ENCODE results near the gene KCNK2. TPM values are rescaled to one million over a fixed set of nuclear protein-coding genes. Genes with fewer than 3 reads are reported as not detected.

Gene KCNK2
- total and polyA plus RNA-seq, 2 of the 4 experiments (the other 2 are of a cell fraction), result 45.9 to 86.9 TPM

DNA sequence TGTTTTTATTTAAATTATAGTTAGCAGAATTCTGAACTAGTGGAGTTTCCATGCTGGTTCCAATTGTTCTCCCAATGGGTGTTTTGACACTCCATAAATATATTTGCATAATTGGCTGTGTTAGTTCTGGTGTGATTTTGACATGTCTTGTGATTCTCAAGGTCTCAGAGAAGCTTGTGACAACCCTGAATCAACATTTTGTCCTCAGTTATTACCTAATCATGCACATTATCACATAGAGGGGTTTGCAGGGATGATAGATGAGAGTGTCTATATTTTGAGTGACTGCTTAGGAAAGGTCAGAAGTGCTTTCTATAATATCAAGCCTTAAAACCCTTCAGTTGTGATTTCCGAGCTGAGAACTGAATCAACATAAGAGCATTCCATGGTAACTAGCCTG, 11.5 kb upstream of the KCNK2 start:
- no peak overlapping the region for H3K14ac ChIP-seq (replicated peaks; ENCODE audit: low read depth, low read length)
- no peak overlapping the region for H2AFZ ChIP-seq (replicated peaks; ENCODE audit: low read length, poor library complexity)
- no peak overlapping the region for H2BK120ac ChIP-seq (ENCODE audit: low read depth, low read length)
- H4K5ac ChIP-seq (ENCODE audit: low read depth, low read length), result no peak overlapping the region
- H3K9me1 ChIP-seq (ENCODE audit: insufficient read depth, low read length), result no peaks in the 10 kb centered on the region; the same call in 1 of the 2 replicates
- no peaks in the 10 kb centered on the region for H3K27me3 ChIP-seq (ENCODE audit: control insufficient read depth, insufficient read depth, low read length)
- CTCF ChIA-PET, result no interaction called here
- intact Hi-C loops (cut with micrococcal nuclease), result no loop called here
- no peak overlapping the region for H4K91ac ChIP-seq (ENCODE audit: insufficient read depth, low read depth, low read length)
- H3K27ac ChIP-seq (ENCODE audit: insufficient read depth, low read length), result no peak overlapping the region
- H3K23ac ChIP-seq (ENCODE audit: low read depth, low read length), result no peak overlapping the region
- H3K36me3 ChIP-seq (ENCODE audit: control insufficient read depth, insufficient read depth, low read length), result no peaks in the 10 kb centered on the region
- no peak overlapping the region for H4K8ac ChIP-seq (ENCODE audit: low read depth in 2 of 2, low read length in 2 of 2)
- no peak overlapping the region for H3K4ac ChIP-seq (ENCODE audit: low read depth, low read length)
- H4K20me1 ChIP-seq (ENCODE audit: insufficient read depth, low read length), result no peaks in the 10 kb centered on the region
- no peak overlapping the region for H2BK15ac ChIP-seq (ENCODE audit: low read depth, low read length)
- dilution Hi-C loops (cut with HindIII; ENCODE audit: low sequenced_read_pairs, unreplicated experiment), result no loop called here
- no peak overlapping the region for H3K4me3 ChIP-seq (ENCODE audit: insufficient read depth, low read depth, low read length)
- in situ Hi-C loops (cut with MboI; ENCODE audit: low sequenced_read_pairs), result no loop called here
- POLR2A ChIA-PET (ENCODE audit: unreplicated experiment), result no interaction called here
- no peak overlapping the region for H3K4me2 ChIP-seq (ENCODE audit: low read depth, low read length)
- H3K9me3 ChIP-seq (ENCODE audit: control insufficient read depth, insufficient read depth, low read length), result no peaks in the 10 kb centered on the region
- no peak overlapping the region for H2AK9ac ChIP-seq (replicated peaks; ENCODE audit: low read depth, low read length, poor library complexity)
- H2AK5ac ChIP-seq (ENCODE audit: low read depth, low read length), result no peak overlapping the region
- H3K4me1 ChIP-seq (ENCODE audit: control insufficient read depth, insufficient read depth, low read length), result no peaks in the 10 kb centered on the region
- DNase-seq, result no peak
- no peak overlapping the region for H2BK5ac ChIP-seq (ENCODE audit: low read depth, low read length, poor library complexity, severe bottlenecking)
- no peak for TF ChIP-seq MAFK (IDR thresholded peaks at IDR 0.05; ENCODE audit: low read depth, low read length)
- no peak for TF ChIP-seq NFE2L2 (IDR thresholded peaks at IDR 0.05; ENCODE audit: low read depth, low read length)
- TF ChIP-seq MXI1 (IDR thresholded peaks at IDR 0.05; ENCODE audit: borderline replicate concordance, low read depth, low read length), result no peak
- TF ChIP-seq POLR2A (IDR thresholded peaks at IDR 0.05; ENCODE audit: low read depth, low read length), result no peak
- TF ChIP-seq ELK1 (IDR thresholded peaks at IDR 0.05; ENCODE audit: borderline replicate concordance, low read depth, low read length), result no peak
- no peak for TF ChIP-seq RFX5 (IDR thresholded peaks at IDR 0.05; ENCODE audit: low read depth, low read length)
- TF ChIP-seq RCOR1 (IDR thresholded peaks at IDR 0.05; ENCODE audit: insufficient replicate concordance, low read length), result no peak
- no peak for TF ChIP-seq BHLHE40 (IDR thresholded peaks at IDR 0.05; ENCODE audit: low read depth, low read length)
- no peak for TF ChIP-seq USF2 (IDR thresholded peaks at IDR 0.05; ENCODE audit: low read depth, low read length)
- TF ChIP-seq SMC3 (IDR thresholded peaks at IDR 0.05; ENCODE audit: low read depth, low read length), result no peak
- TF ChIP-seq RAD21 (IDR thresholded peaks at IDR 0.05; ENCODE audit: low read length), result no peak
- no peak for TF ChIP-seq CEBPB (IDR thresholded peaks at IDR 0.05; ENCODE audit: low read depth, low read length)
- TF ChIP-seq MAZ (IDR thresholded peaks at IDR 0.05; ENCODE audit: borderline replicate concordance, low read depth, low read length), result no peak
- no peak for TF ChIP-seq CHD1 (IDR thresholded peaks at IDR 0.05; ENCODE audit: low read depth, low read length)
- no peak for TF ChIP-seq FOS (IDR thresholded peaks at IDR 0.05; ENCODE audit: low read depth, low read length)
- no peak for TF ChIP-seq CTCF (conservative IDR thresholded peaks at IDR 0.05; ENCODE audit: low read depth, low read length)
- no peaks in the 10 kb centered on the region for H3K79me1 ChIP-seq (ENCODE audit: low read depth in 1 of 2, low read length in 2 of 2)
- H3K9ac ChIP-seq (ENCODE audit: low read depth, low read length), result no peak overlapping the region
- no peak overlapping the region for H2BK20ac ChIP-seq (ENCODE audit: low read depth, low read length)
- H3K18ac ChIP-seq (ENCODE audit: low read depth, low read length), result no peak overlapping the region
- no TSS peak for BruUV-seq (replicated peaks)
- ATAC-seq (ENCODE audit: low read depth), result no peak
- WGBS, 2 experiments (ENCODE audit: extremely low coverage in 2 of 2, insufficient read length in 1 of 2), result no CpG with 5 or more reads among the region's 1 CpG
- H3K56ac ChIP-seq (ENCODE audit: extremely low read depth, insufficient read depth, low read length), result no peak overlapping the region
